Spleen (tissue), 11 donors: Measurements from ENCODE around the gene SYNJ2. TPM values are rescaled to one million over a fixed set of nuclear protein-coding genes. Genes with fewer than 3 reads are reported as not detected.

ENCODE experiments used
- DNase-seq: peaks from one replicate; pipeline ENCODE4 v3.0.0-alpha.2; 2020
- H3K27ac ChIP-seq, 8 donors: fragments of 200-600 bp; sonication (generic) in 7 of 8; 1 replicate in 4 of 8; 2 replicates in 4 of 8; pipeline versions ENCODE4 v1.5.0 to v1.8.0; 2016 to 2021; ENCODE audit warnings: inconsistent platforms in 4 of 8, mild to moderate bottlenecking in 4 of 8, moderate library complexity in 1 of 8
- H3K27me3 ChIP-seq, 7 donors: fragments of 200-600 bp; sonication (generic) in 6 of 7; replicated peaks in 1 of 7; 1 replicate in 4 of 7; 2 replicates in 3 of 7; pipeline versions ENCODE4 v1.5.0 to v1.8.0; 2016 to 2021; ENCODE audit warnings: inconsistent platforms in 3 of 7, mild to moderate bottlenecking in 1 of 7
- H3K36me3 ChIP-seq, 6 donors: fragments of 200-600 bp; sonication (generic) in 5 of 6; 1 replicate in 4 of 6; 2 replicates in 2 of 6; pipeline versions ENCODE4 v1.5.0 to v1.8.0; 2016 to 2021; ENCODE audit warnings: inconsistent platforms in 2 of 6
- H3K4me1 ChIP-seq, 6 donors: fragments of 200-600 bp; sonication (generic) in 5 of 6; 1 replicate in 3 of 6; 2 replicates in 3 of 6; pipeline versions ENCODE4 v1.5.0 to v1.8.0; 2016 to 2021; ENCODE audit warnings: inconsistent platforms in 3 of 6
- H3K4me3 ChIP-seq, 8 donors: fragments of 200-600 bp; sonication (generic) in 7 of 8; 1 replicate in 4 of 8; 2 replicates in 4 of 8; pipeline versions ENCODE4 v1.5.0 to v1.8.0; 2016 to 2021; ENCODE audit warnings: inconsistent platforms in 4 of 8, mild to moderate bottlenecking in 4 of 8, moderate library complexity in 2 of 8
- H3K9me3 ChIP-seq, 8 donors: fragments of 200-600 bp; sonication (generic) in 7 of 8; 1 replicate in 4 of 8; 2 replicates in 4 of 8; pipeline versions ENCODE4 v1.5.0 to v1.8.0; 2016 to 2021; ENCODE audit warnings: inconsistent platforms in 4 of 8
- CTCF ChIP-seq, 11 experiments: fragments of 200-600 bp in 7 of 11; fragments of 450-650 bp in 4 of 11; sonication (generic) in 4 of 11; IDR thresholded peaks in 8 of 11; conservative IDR thresholded peaks in 3 of 11; 1 replicate in 7 of 11; 2 replicates in 4 of 11; pipeline versions ENCODE4 v1.4.0 to v1.8.0; 2016 to 2021; ENCODE audit warnings: antibody characterized with exemption in 11 of 11, inconsistent platforms in 4 of 11, mild to moderate bottlenecking in 1 of 11
- POLR2A ChIP-seq, 3 donors: fragments of 450-650 bp; IDR thresholded peaks; one replicate each; pipeline ENCODE4 v1.5.1; 2017; ENCODE audit warnings: antibody characterized with exemption in 3 of 3, mild to moderate bottlenecking in 1 of 3
- POLR2AphosphoS5 ChIP-seq, 3 donors: sonication (generic); formaldehyde crosslinking; IDR thresholded peaks; one replicate each; pipeline ENCODE4 v1.5.1; 2017; ENCODE audit warnings: antibody characterized with exemption in 3 of 3
- WGBS, 5 donors: extraction: QIAGEN DNeasy Blood & Tissue Kit in 3 of 5; methylation state at CpG; one replicate each; pipeline versions ENCODE4 v1.1.5 to v1.1.7; 2013 to 2018; 5-methylcytosine and 5-hydroxymethylcytosine counted together
- intact Hi-C: fragments of 100-400 bp; cut with DNase I; formaldehyde crosslinking; loops from one replicate; pipeline ENCODE4 v1.15.0; 2023; ENCODE audit warnings: low total_unique reads
- polyA plus RNA-seq, 3 donors: library from polyadenylated mRNA; stranded (reverse); fragments of 200-250 nt; gene quantifications; one replicate each; pipeline ENCODE4 v1.2.1, GENCODE V29; 2013
- total RNA-seq, 7 donors: library from RNA; depleted of rRNA in 3 of 7; stranded (reverse); fragments of >200 nt in 3 of 7; fragmentation: NEBNext Ultra II Directional in 4 of 7; extraction: Animal tissue kit (Norgen Biotek cat#: 25700) in 4 of 7; gene quantifications; one replicate each; pipeline versions ENCODE4 v1.1.0 to v1.2.1, GENCODE V29; 2016 to 2021
- donor health status: healthy with polysubstance abuse.
- donor health status: DM: no; HTN: no; CAD: no; lungs with moderate emphysema.
- donor health status: DM: no; HTN: no; CAD: no.
- donor health status: Bipolar disorder and iron deficiency.
- donor health status: healthy.
- donor health status: DM: no; HTN: no; CAD: no.
- donor health status: DM: yes; HTN: yes; CAD: no.

Gene SYNJ2
- total and polyA plus RNA-seq, 10 donors, result 2.4 to 34.0 (median 9.2) TPM

GRCh38 chr6:158072083-158072721 is 90.5 kb downstream of the SYNJ2 start:
- Histone ChIP-seq H3K27me3 (no peaks in the 10 kb centered on the region), H3K4me3 (no peak overlapping the region), H3K27ac (no peak overlapping the region), H3K4me1 (peaks cover 2 to 29% (median 11%) of the 10 kb centered on the region in 6 donors), H3K36me3 (peaks cover 0 to 92% (median 12%) of the 10 kb centered on the region in 6 donors), H3K9me3 (no peaks in the 10 kb centered on the region)
- 21 to 30% (median 21%) methylated on average over 12 to 16 of the region's 16 CpGs for WGBS, 5 donors
- peak; percentile 90 for DNase-seq
- intact Hi-C loops, result loop anchor here (5.0 kb wide), 1 partner anchor 315 kb away; no protein-coding TSS in a partner anchor
- TF ChIP-seq CTCF (IDR thresholded peaks at IDR 0.05 in 8 of 11, conservative IDR thresholded peaks at IDR 0.05 in 3 of 11) (peak; percentile 61 to 85 (median 77)), POLR2A (IDR thresholded peaks at IDR 0.05) (no peak), POLR2AphosphoS5 (IDR thresholded peaks at IDR 0.05) (peak in 1 of 3 donors; percentile 63)

DNA sequence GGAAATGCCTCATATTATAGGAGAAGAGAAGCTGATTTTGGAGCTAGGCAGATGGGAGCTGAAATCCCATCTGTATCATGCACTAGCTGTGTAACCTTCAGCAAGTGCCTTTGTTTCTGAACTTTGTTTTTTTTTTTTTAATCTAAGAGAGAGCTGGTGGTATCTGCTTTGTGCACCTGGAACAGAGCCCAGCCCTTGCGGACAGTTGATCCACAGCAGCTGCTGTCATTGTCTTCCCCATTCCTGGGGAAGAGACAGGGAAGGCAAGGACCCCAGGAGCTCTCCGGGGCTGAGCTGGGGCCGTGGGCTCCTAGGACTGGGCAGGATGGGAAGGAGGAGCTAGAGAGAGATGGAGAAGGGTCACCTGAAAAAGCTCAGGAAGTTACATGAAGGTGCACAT is 92.1 kb downstream of the SYNJ2 start:
- TF ChIP-seq POLR2AphosphoS5 (IDR thresholded peaks at IDR 0.05) (no peak), CTCF (IDR thresholded peaks at IDR 0.05 in 8 of 11, conservative IDR thresholded peaks at IDR 0.05 in 3 of 11) (no peak), POLR2A (IDR thresholded peaks at IDR 0.05) (no peak)
- no peaks in the 10 kb centered on the region for H3K27me3 ChIP-seq
- H3K36me3 ChIP-seq, result peaks cover 0 to 92% (median 13%) of the 10 kb centered on the region in 6 donors
- peaks cover 2 to 22% (median 9%) of the 10 kb centered on the region in 6 donors for H3K4me1 ChIP-seq
- H3K9me3 ChIP-seq, result no peaks in the 10 kb centered on the region
- intact Hi-C loops, result loop anchor here (5.0 kb wide), 1 partner anchor 316 kb away; no protein-coding TSS in a partner anchor
- no peak for DNase-seq
- no peak overlapping the region for H3K4me3 ChIP-seq
- H3K27ac ChIP-seq, result no peak overlapping the region
- WGBS, 5 donors, result 74 to 93% (median 77%) methylated on average over 3 of the region's 3 CpGs

DNA sequence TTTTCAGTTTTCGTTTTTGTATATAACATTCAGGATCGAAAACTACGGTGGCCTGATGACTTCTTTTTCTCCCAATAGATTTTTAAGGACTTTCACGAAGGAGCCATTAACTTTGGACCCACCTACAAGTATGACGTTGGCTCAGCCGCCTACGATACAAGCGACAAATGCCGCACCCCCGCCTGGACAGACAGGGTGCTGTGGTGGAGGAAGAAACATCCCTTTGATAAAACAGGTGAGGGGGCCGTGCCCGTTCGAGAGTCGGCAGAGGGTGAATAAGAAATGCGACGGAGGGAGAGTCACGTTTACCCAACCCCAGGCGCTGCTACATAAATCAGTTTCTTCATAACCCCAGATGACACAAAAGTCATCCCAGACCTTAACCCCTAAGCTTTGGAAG is 94.9 kb downstream of the SYNJ2 start:
- 95 to 98% (median 96%) methylated on average over 18 of the region's 18 CpGs for WGBS, 5 donors
- Histone ChIP-seq H3K36me3 (peaks cover 0 to 92% (median 22%) of the 10 kb centered on the region in 6 donors), H3K27ac (no peak overlapping the region), H3K4me3 (no peak overlapping the region), H3K27me3 (no peaks in the 10 kb centered on the region), H3K4me1 (peaks cover 0 to 19% (median 8%) of the 10 kb centered on the region in 6 donors), H3K9me3 (no peaks in the 10 kb centered on the region)
- intact Hi-C loops, result no loop called here
- no peak for DNase-seq
- TF ChIP-seq POLR2A (IDR thresholded peaks at IDR 0.05) (no peak), POLR2AphosphoS5 (IDR thresholded peaks at IDR 0.05) (no peak), CTCF (IDR thresholded peaks at IDR 0.05 in 8 of 11, conservative IDR thresholded peaks at IDR 0.05 in 3 of 11) (no peak)

DNA sequence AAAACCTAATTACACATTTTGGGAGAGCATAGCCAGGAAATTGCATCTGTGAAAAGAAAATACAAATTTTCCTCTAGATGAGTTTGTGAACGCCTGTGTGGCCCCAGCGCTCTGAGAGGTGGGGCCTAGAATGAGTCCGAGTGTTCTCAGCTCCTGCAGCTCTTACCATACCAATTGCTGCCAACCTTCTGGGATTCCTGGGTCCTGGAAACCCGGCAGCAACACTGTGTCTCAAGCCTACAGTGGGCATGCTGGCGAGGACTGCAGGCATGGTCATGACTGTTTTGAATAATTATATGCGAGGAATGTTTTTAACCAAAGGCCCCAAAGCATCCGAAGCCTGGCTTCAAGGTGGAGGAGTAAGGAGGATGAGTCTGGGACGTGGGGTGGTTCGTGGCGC is 96.0 kb downstream of the SYNJ2 start:
- Histone ChIP-seq H3K9me3 (no peaks in the 10 kb centered on the region), H3K27me3 (no peaks in the 10 kb centered on the region), H3K4me1 (peaks cover 0 to 10% (median 1%) of the 10 kb centered on the region in 6 donors), H3K36me3 (peaks cover 0 to 96% (median 26%) of the 10 kb centered on the region in 6 donors), H3K27ac (no peak overlapping the region), H3K4me3 (no peak overlapping the region)
- no peak for TF ChIP-seq CTCF (IDR thresholded peaks at IDR 0.05 in 8 of 11, conservative IDR thresholded peaks at IDR 0.05 in 3 of 11)
- no peak for TF ChIP-seq POLR2AphosphoS5 (IDR thresholded peaks at IDR 0.05)
- TF ChIP-seq POLR2A (IDR thresholded peaks at IDR 0.05), result no peak
- no peak for DNase-seq
- intact Hi-C loops, result no loop called here
- WGBS, 5 donors, result 91 to 96% (median 94%) methylated on average over 9 to 10 of the region's 10 CpGs
